Smooth muscle cell (in vitro differentiated cells): ENCODE data around the gene MAGEB18. TPM values are rescaled to one million over a fixed set of nuclear protein-coding genes. Genes with fewer than 3 reads are reported as not detected.

Experiments
- DNase-seq: peaks from one replicate; lab custom pipeline; 2025; ENCODE audit not compliant: unreplicated experiment; lab: John Stamatoyannopoulos, UW
- H2AFZ ChIP-seq: fragments of 200-600 bp; sonication (generic); 2 replicates; pipeline ENCODE4 v1.6.0; 2016; ENCODE audit warnings: antibody characterized with exemption, low read depth, mild to moderate bottlenecking
- H3F3A ChIP-seq: fragments of 200-600 bp; sonication (generic); 2 replicates; pipeline ENCODE4 v1.6.0; 2017; ENCODE audit warnings: antibody characterized with exemption, low read depth
- H3K27ac ChIP-seq: fragments of 200-600 bp; sonication (generic); 2 replicates; pipeline ENCODE4 v1.5.1; 2016; ENCODE audit warnings: low read depth, mild to moderate bottlenecking
- H3K27me3 ChIP-seq: fragments of 200-600 bp; sonication (generic); 2 replicates; pipeline ENCODE4 v1.6.1; 2016; ENCODE audit warnings: low read depth, mild to moderate bottlenecking
- H3K36me3 ChIP-seq: fragments of 200-600 bp; sonication (generic); 2 replicates; pipeline ENCODE4 v1.5.1; 2016; ENCODE audit warnings: low read depth
- H3K4me1 ChIP-seq: fragments of 200-600 bp; sonication (generic); 2 replicates; pipeline ENCODE4 v1.5.1; 2016; ENCODE audit warnings: low read depth
- H3K4me2 ChIP-seq: fragments of 200-600 bp; sonication (generic); 2 replicates; pipeline ENCODE4 v1.6.0; 2016; ENCODE audit warnings: mild to moderate bottlenecking
- H3K4me3 ChIP-seq: fragments of 200-600 bp; sonication (generic); 2 replicates; pipeline ENCODE4 v1.5.1; 2016; ENCODE audit warnings: mild to moderate bottlenecking
- H3K79me2 ChIP-seq: fragments of 200-600 bp; sonication (generic); 2 replicates; pipeline ENCODE4 v1.6.0; 2016; ENCODE audit warnings: low read depth, mild to moderate bottlenecking
- H3K9ac ChIP-seq: fragments of 200-600 bp; sonication (generic); 2 replicates; pipeline ENCODE4 v1.6.0; 2016; ENCODE audit warnings: low read depth
- H3K9me3 ChIP-seq: fragments of 200-600 bp; sonication (generic); replicated peaks from 2 replicates; pipeline ENCODE4 v1.5.1; 2016; ENCODE audit warnings: low read depth
- H4K20me1 ChIP-seq: fragments of 200-600 bp; sonication (generic); 2 replicates; pipeline ENCODE4 v1.6.0; 2016; ENCODE audit warnings: low read depth
- WGBS: methylation state at CpG from one replicate; pipeline ENCODE4 v1.1.7; 2016; ENCODE audit warnings: low lambda C conversion rate; 5-methylcytosine and 5-hydroxymethylcytosine counted together
- polyA plus RNA-seq: library from polyadenylated mRNA; unstranded; fragments of >200 nt; fragmentation: Nextera tagmentation; extraction: Ambion mirVana; gene quantifications from 2 replicates; pipeline ENCODE4 v1.2.1, GENCODE V29; 2016
- total RNA-seq: library from RNA; depleted of rRNA; stranded (reverse); fragments of >200 nt; gene quantifications from 2 replicates; pipeline ENCODE4 v1.2.3, GENCODE V29; 2014
- TF ChIP-seq, protein P1 (sequence below): fragments of 200-600 bp; sonication (generic); IDR thresholded peaks from 2 replicates; pipeline ENCODE4 v1.5.1; 2017; ENCODE audit warnings: borderline replicate concordance, mild to moderate bottlenecking, antibody characterized with exemption; ENCODE audit not compliant: insufficient read depth, poor library complexity, severe bottlenecking

The MAGEB18 gene
- total and polyA plus RNA-seq, 2 experiments from 2014 or later: not detected

DNA sequence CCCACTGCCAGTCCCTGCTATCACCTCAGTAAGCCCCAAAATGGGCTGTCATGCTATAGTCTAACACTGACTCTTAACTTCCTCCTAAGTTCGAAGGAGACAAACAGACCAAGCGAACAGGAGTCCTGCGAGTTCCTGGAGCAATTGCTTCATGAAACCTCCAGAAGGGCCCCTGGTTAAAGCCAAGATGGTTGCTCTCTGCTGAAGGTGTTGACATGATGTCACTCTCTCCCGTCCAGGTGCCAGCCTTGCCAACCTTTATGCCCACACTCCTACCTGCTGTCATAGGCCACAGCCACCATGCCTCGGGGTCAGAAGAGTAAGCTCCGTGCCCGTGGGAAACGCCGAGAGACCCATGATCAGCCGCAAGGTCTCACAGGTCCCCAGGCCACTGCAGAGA is 22.2 kb downstream of the MAGEB18 start, which contains the start of gene MAGEB6B:
MAGEB6B (plus strand) TSS at position 301 of the 400 bp plus-strand sequence; CDS start at position 301, 0 bp downstream.
- Histone ChIP-seq H3K9me3 (no peaks in the 10 kb centered on the region), H3K9ac (no peak within 1 kb of the TSS), H3K36me3 (no peaks in the 10 kb centered on the region), H3K79me2 (no peaks in the 10 kb centered on the region), H4K20me1 (no peaks in the 10 kb centered on the region), H3K4me1 (no peaks in the 10 kb centered on the region), H3K27ac (no peak within 1 kb of the TSS), H3F3A (no peaks in the 10 kb centered on the region), H3K4me2 (no peak within 1 kb of the TSS), H2AFZ (no peak within 1 kb of the TSS), H3K4me3 (no peak within 1 kb of the TSS), H3K27me3 (no peaks in the 10 kb centered on the region)
- 86% methylated on average over 10 of the region's 10 CpGs for WGBS
- TF ChIP-seq, protein P1, sequence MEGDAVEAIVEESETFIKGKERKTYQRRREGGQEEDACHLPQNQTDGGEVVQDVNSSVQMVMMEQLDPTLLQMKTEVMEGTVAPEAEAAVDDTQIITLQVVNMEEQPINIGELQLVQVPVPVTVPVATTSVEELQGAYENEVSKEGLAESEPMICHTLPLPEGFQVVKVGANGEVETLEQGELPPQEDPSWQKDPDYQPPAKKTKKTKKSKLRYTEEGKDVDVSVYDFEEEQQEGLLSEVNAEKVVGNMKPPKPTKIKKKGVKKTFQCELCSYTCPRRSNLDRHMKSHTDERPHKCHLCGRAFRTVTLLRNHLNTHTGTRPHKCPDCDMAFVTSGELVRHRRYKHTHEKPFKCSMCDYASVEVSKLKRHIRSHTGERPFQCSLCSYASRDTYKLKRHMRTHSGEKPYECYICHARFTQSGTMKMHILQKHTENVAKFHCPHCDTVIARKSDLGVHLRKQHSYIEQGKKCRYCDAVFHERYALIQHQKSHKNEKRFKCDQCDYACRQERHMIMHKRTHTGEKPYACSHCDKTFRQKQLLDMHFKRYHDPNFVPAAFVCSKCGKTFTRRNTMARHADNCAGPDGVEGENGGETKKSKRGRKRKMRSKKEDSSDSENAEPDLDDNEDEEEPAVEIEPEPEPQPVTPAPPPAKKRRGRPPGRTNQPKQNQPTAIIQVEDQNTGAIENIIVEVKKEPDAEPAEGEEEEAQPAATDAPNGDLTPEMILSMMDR: no peak
- no peak for DNase-seq

Other genes starting within 250 kb of the MAGEB18 start
- gene MAGEB6B, start 22.3 kb downstream of the MAGEB18 start, total RNA-seq: not detected in 2 replicates
- not detected in 2 replicates for gene MAGEB6B, start 22.3 kb downstream of the MAGEB18 start, polyA plus RNA-seq
- gene MAGEB6, start 54.1 kb downstream of the MAGEB18 start, total RNA-seq: not detected in 2 replicates
- not detected in 2 replicates for gene MAGEB6, start 54.1 kb downstream of the MAGEB18 start, polyA plus RNA-seq
- not detected in 2 replicates for gene MAGEB5, start 77.8 kb downstream of the MAGEB18 start, total RNA-seq
- not detected in 2 replicates for gene MAGEB5, start 77.8 kb downstream of the MAGEB18 start, polyA plus RNA-seq